Measurements from ENCODE around the gene TM4SF5. TPM values are rescaled to one million over a fixed set of nuclear protein-coding genes. Genes with fewer than 3 reads are reported as not detected.
"Not testable (repeated sequence)": the region's sequence is repeated elsewhere in the genome, so short reads cannot be mapped to it uniquely, and the experiment has no call there.

The TM4SF5 gene
- total and polyA plus RNA-seq, 8 donors, result 0.31 to 1.2 (median 0.61) TPM; not detected in 2

DNA sequence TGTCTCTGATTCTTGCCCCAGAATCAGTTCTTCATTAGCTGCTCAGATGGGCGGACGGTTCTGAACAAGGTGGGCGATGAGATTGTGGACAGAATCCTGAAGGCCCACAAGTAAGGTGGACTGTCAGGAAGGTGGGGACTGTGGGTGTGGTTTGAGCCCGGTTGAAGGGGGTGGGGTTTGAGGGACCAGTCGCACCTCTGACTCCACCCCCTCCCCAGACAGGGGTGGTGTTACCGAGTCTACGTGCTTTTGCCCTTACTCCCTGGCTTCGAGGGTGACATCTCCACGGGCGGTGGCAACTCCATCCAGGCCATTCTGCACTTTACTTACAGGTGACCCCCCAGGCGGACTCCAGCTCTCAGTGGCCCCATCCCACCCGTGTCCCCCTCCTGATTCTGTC lies 46.6 kb downstream of the TM4SF5 start:
- intact Hi-C loops (cut with DNase I), result no loop called here
- no peak for TF ChIP-seq CTCF (IDR thresholded peaks at IDR 0.05)
- H3K9me3 ChIP-seq, result no peaks in the 10 kb centered on the region
- no peak for ATAC-seq
- 75 to 78% methylated on average over 12 of the region's 12 CpGs for WGBS, 2 donors
- no peaks in the 10 kb centered on the region for H3K36me3 ChIP-seq
- FAIRE-seq, result no peak
- no peak overlapping the region for H3K4me3 ChIP-seq
- no peaks in the 10 kb centered on the region for H3K27me3 ChIP-seq
- no peak overlapping the region for H3K27ac ChIP-seq
- DNase-seq, result no peak
- H3K4me1 ChIP-seq, result no peaks in the 10 kb centered on the region

DNA sequence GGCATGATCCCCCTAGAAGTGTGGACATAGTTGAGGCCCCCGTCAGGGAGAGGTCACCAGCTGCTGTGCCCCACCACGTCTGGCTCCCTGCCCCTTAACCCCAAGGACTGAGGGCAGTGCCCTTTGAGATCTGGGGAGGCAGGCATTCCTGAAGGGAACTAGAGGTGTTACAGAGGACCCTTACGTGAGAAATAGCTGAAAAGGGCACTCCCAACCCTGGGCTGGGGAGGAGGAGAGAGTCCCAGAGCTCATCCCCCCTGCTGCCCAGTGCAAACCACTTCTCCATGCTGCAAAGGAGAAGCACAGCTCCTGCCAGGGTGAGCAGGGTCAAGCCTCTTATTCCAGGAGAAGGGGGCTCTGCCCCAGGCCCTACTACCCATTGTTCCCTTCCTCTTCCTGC lies 51.1 kb downstream of the TM4SF5 start:
- no peaks in the 10 kb centered on the region for H3K9me3 ChIP-seq
- intact Hi-C loops (cut with DNase I), result no loop called here
- no peaks in the 10 kb centered on the region for H3K36me3 ChIP-seq
- no peaks in the 10 kb centered on the region for H3K27me3 ChIP-seq
- H3K4me3 ChIP-seq, result no peak overlapping the region
- DNase-seq (no peak), ATAC-seq (no peak), FAIRE-seq (no peak)
- TF ChIP-seq CTCF (IDR thresholded peaks at IDR 0.05), result no peak
- H3K27ac ChIP-seq, result no peak overlapping the region
- WGBS, 2 donors, result 79 to 89% methylated on average over 3 of the region's 3 CpGs
- H3K4me1 ChIP-seq, result no peaks in the 10 kb centered on the region

DNA sequence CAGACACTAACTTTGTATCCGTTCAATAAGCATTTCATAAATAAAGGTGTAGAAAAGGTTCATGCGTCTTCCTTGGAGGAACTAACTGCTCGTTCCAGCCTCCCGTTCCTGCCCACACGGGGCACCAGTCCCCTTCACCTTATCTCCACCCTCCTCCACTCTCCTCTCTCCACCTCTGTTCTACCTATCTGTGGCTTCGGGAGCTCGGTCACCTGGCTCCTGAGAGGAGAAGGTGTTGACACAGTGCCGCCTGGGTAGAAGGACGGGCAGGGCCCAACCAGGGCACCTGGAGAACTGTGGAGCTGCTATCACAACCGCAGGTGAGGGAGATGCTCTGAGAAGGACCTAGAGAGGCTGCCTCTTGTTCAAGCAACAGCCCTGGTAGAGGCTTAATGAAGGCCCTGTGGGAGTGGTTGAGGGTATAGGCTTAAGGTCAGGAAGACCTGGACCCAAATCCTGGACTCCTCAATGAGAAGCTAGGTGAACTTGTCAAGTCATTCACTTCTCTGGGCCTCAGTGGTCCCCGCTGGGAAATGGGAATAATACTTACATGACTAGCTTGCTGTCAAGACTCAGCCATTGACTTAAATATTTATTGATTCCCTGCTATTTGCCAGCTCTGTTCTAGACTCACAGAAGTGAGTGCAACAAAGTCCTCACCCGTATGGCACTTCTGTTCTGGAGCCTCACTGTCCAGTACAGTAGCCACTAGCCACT lies 51.8 kb downstream of the TM4SF5 start:
- WGBS, 2 donors, result 52 to 55% methylated on average over 12 of the region's 12 CpGs
- ATAC-seq (peak in 1 of 4 donors; percentile 12), DNase-seq (peak in 1 of 6 donors; percentile 29), FAIRE-seq (no peak)
- Histone ChIP-seq H3K4me1 (no peaks in the 10 kb centered on the region), H3K27ac (no peak overlapping the region), H3K27me3 (no peaks in the 10 kb centered on the region), H3K9me3 (no peaks in the 10 kb centered on the region), H3K36me3 (no peaks in the 10 kb centered on the region), H3K4me3 (no peak overlapping the region)
- intact Hi-C loops (cut with DNase I), result no loop called here
- TF ChIP-seq CTCF (IDR thresholded peaks at IDR 0.05), result no peak

GRCh38 chr17:4827399-4827798 lies 55.7 kb downstream of the TM4SF5 start:
- no peak for DNase-seq
- no peak overlapping the region for H3K4me3 ChIP-seq

GRCh38 chr17:4832829-4833177 lies 61.1 kb downstream of the TM4SF5 start:
- FAIRE-seq; H3K27me3 ChIP-seq; H3K36me3 ChIP-seq; DNase-seq; H3K9me3 ChIP-seq; intact Hi-C loops (cut with DNase I): not testable (repeated sequence)
- 0% methylated on average over 10 of the region's 17 CpGs; no CpG with 5 or more reads in 1 of the 2 donors for WGBS, 2 donors
- H3K4me1 ChIP-seq, result peaks cover 6 to 22% (median 22%) of the 10 kb centered on the region in 3 donors
- ATAC-seq, result peak in 2 of 4 donors; percentile 3 to 18
- peak overlapping the region; percentile 77 to 94 (median 90) for H3K27ac ChIP-seq
- H3K4me3 ChIP-seq, result peak overlapping the region; percentile 72 to 98 (median 84)

More at GRCh38 chr17:4827399-4827798, 55.7 kb downstream of the TM4SF5 start:
- FAIRE-seq (no peak), ATAC-seq (no peak)
- intact Hi-C loops (cut with DNase I), result no loop called here
- H3K27me3 ChIP-seq, result no peaks in the 10 kb centered on the region
- TF ChIP-seq CTCF (IDR thresholded peaks at IDR 0.05), result no peak
- no peaks in the 10 kb centered on the region for H3K9me3 ChIP-seq
- whole genome bisulfite sequencing, 2 donors, result 80 to 82% methylated on average over 8 of the region's 8 CpGs
- no peaks in the 10 kb centered on the region for H3K4me1 ChIP-seq
- H3K27ac ChIP-seq, result no peak overlapping the region
- no peaks in the 10 kb centered on the region for H3K36me3 ChIP-seq

Other genes starting within 250 kb of the TM4SF5 start
- 10 to 100 TPM; 21.8 to 41.8 (median 30.6) TPM for gene MYBBP1A, start 216.5 kb upstream of the TM4SF5 start, total RNA-seq
- gene MYBBP1A, start 216.5 kb upstream of the TM4SF5 start, polyA plus RNA-seq, result 10 to 100 TPM; 73.1 to 93.1 TPM
- 10 to 100 TPM; 20.7 to 34.4 (median 32.9) TPM for gene GGT6, start 211.3 kb upstream of the TM4SF5 start, total RNA-seq
- gene GGT6, start 211.3 kb upstream of the TM4SF5 start, polyA plus RNA-seq, result 10 to 100 TPM; 27.0 to 36.1 TPM
- under 1 TPM in 4 of 6 donors, not detected in 2; 0.09 to 0.59 (median 0.18) TPM for gene SMTNL2, start 187.4 kb upstream of the TM4SF5 start, total RNA-seq
- gene SMTNL2, start 187.4 kb upstream of the TM4SF5 start, polyA plus RNA-seq, result under 1 TPM; 0.27 to 0.42 TPM
- gene ALOX15, start 130.2 kb upstream of the TM4SF5 start, total RNA-seq, result not detected
- gene ALOX15, start 130.2 kb upstream of the TM4SF5 start, polyA plus RNA-seq, result 1 to 10 TPM in 1 of 2 donors, not detected in 1; 1.1 TPM
- 10 to 100 TPM; 15.9 to 31.2 (median 21.5) TPM for gene PELP1, start 67.7 kb upstream of the TM4SF5 start, total RNA-seq
- gene PELP1, start 67.7 kb upstream of the TM4SF5 start, polyA plus RNA-seq, result 10 to 100 TPM; 34.6 to 38.0 TPM
- gene ARRB2, start 61.3 kb upstream of the TM4SF5 start, total RNA-seq, result 10 to 100 TPM; 11.2 to 49.6 (median 15.1) TPM
- 10 to 100 TPM; 21.3 to 22.2 TPM for gene ARRB2, start 61.3 kb upstream of the TM4SF5 start, polyA plus RNA-seq
- gene MED11, start 40.5 kb upstream of the TM4SF5 start, total RNA-seq, result 10 to 100 TPM in 4 of 6 donors, 1 to 10 TPM in 2; 8.6 to 11.6 (median 10.7) TPM
- gene MED11, start 40.5 kb upstream of the TM4SF5 start, polyA plus RNA-seq, result 10 to 100 TPM; 26.0 to 31.1 TPM
- 1 to 10 TPM in 2 of 6 donors, under 1 TPM in 4; 0.39 to 3.2 (median 0.69) TPM for gene ZMYND15, start 32.1 kb upstream of the TM4SF5 start, total RNA-seq
- gene ZMYND15, start 32.1 kb upstream of the TM4SF5 start, polyA plus RNA-seq, result 1 to 10 TPM; 1.6 to 3.0 TPM
- 10 to 100 TPM in 3 of 6 donors, 1 to 10 TPM in 3; 7.6 to 55.6 (median 10.0) TPM for gene CXCL16, start 32.0 kb upstream of the TM4SF5 start, total RNA-seq
- 10 to 100 TPM in 1 of 2 donors, 1 to 10 TPM in 1; 7.9 to 12.9 TPM for gene CXCL16, start 32.0 kb upstream of the TM4SF5 start, polyA plus RNA-seq
- 1 to 10 TPM in 3 of 6 donors, under 1 TPM in 2, not detected in 1; 0.28 to 2.2 (median 1.2) TPM for gene VMO1, start 14.5 kb downstream of the TM4SF5 start, total RNA-seq
- gene VMO1, start 14.5 kb downstream of the TM4SF5 start, polyA plus RNA-seq, result 1 to 10 TPM in 1 of 2 donors, under 1 TPM in 1; 0.87 to 1.6 TPM
- gene GLTPD2, start 17.1 kb downstream of the TM4SF5 start, total RNA-seq, result under 1 TPM in 1 of 6 donors, not detected in 5; 0.39 TPM
- gene GLTPD2, start 17.1 kb downstream of the TM4SF5 start, polyA plus RNA-seq, result under 1 TPM in 1 of 2 donors, not detected in 1; 0.23 TPM
- gene PSMB6, start 24.3 kb downstream of the TM4SF5 start, total RNA-seq, result 10 to 100 TPM; 31.3 to 55.4 (median 46.1) TPM
- 100 to 1,000 TPM in 1 of 2 donors, 10 to 100 TPM in 1; 53.1 to 103 TPM for gene PSMB6, start 24.3 kb downstream of the TM4SF5 start, polyA plus RNA-seq
- 10 to 100 TPM; 11.7 to 26.1 (median 17.9) TPM for gene PLD2, start 35.3 kb downstream of the TM4SF5 start, total RNA-seq
- gene PLD2, start 35.3 kb downstream of the TM4SF5 start, polyA plus RNA-seq, result 10 to 100 TPM; 24.5 to 25.8 TPM
- gene MINK1, start 61.5 kb downstream of the TM4SF5 start, total RNA-seq, result 10 to 100 TPM; 39.6 to 70.3 (median 44.0) TPM
- 10 to 100 TPM; 62.3 to 79.3 TPM for gene MINK1, start 61.5 kb downstream of the TM4SF5 start, polyA plus RNA-seq
- gene C17orf107, start 127.7 kb downstream of the TM4SF5 start, total RNA-seq, result 1 to 10 TPM; 2.8 to 6.9 (median 3.1) TPM
- gene C17orf107, start 127.7 kb downstream of the TM4SF5 start, polyA plus RNA-seq, result 1 to 10 TPM; 1.9 to 2.7 TPM
- gene CHRNE, start 131.2 kb downstream of the TM4SF5 start, total RNA-seq, result 1 to 10 TPM in 5 of 6 donors, under 1 TPM in 1; 0.76 to 2.0 (median 1.5) TPM
- 1 to 10 TPM in 1 of 2 donors, under 1 TPM in 1; 0.77 to 1.1 TPM for gene CHRNE, start 131.2 kb downstream of the TM4SF5 start, polyA plus RNA-seq
- under 1 TPM in 3 of 6 donors, not detected in 3; 0.06 to 0.37 (median 0.15) TPM for gene GP1BA, start 160.4 kb downstream of the TM4SF5 start, total RNA-seq
- gene GP1BA, start 160.4 kb downstream of the TM4SF5 start, polyA plus RNA-seq, result under 1 TPM in 1 of 2 donors, not detected in 1; 0.11 TPM
- gene SLC25A11, start 168.2 kb downstream of the TM4SF5 start, total RNA-seq, result 10 to 100 TPM; 10.9 to 23.3 (median 21.4) TPM
- gene SLC25A11, start 168.2 kb downstream of the TM4SF5 start, polyA plus RNA-seq, result 10 to 100 TPM; 20.6 to 25.5 TPM
- 10 to 100 TPM; 40.8 to 64.5 (median 46.7) TPM for gene RNF167, start 168.4 kb downstream of the TM4SF5 start, total RNA-seq
- gene RNF167, start 168.4 kb downstream of the TM4SF5 start, polyA plus RNA-seq, result 100 to 1,000 TPM; 102 to 118 TPM
- gene PFN1, start 176.6 kb downstream of the TM4SF5 start, total RNA-seq, result 100 to 1,000 TPM in 4 of 6 donors, 10 to 100 TPM in 2; 63.6 to 195 (median 125) TPM
- 100 to 1,000 TPM; 148 to 162 TPM for gene PFN1, start 176.6 kb downstream of the TM4SF5 start, polyA plus RNA-seq
- 1 to 10 TPM; 1.5 to 6.3 (median 2.5) TPM for gene ENO3, start 179.2 kb downstream of the TM4SF5 start, total RNA-seq
- 10 to 100 TPM; 17.0 to 20.3 TPM for gene ENO3, start 179.2 kb downstream of the TM4SF5 start, polyA plus RNA-seq
- 10 to 100 TPM; 15.8 to 31.7 (median 23.8) TPM for gene SPAG7, start 195.9 kb downstream of the TM4SF5 start, total RNA-seq
- 10 to 100 TPM; 40.3 to 58.4 TPM for gene SPAG7, start 195.9 kb downstream of the TM4SF5 start, polyA plus RNA-seq
- 10 to 100 TPM; 13.6 to 28.0 (median 19.8) TPM for gene CAMTA2, start 215.8 kb downstream of the TM4SF5 start, total RNA-seq
- 10 to 100 TPM; 68.1 to 86.3 TPM for gene CAMTA2, start 215.8 kb downstream of the TM4SF5 start, polyA plus RNA-seq
- gene INCA1, start 225.6 kb downstream of the TM4SF5 start, total RNA-seq, result under 1 TPM; 0.28 to 0.81 (median 0.34) TPM
- gene INCA1, start 225.6 kb downstream of the TM4SF5 start, polyA plus RNA-seq, result 1 to 10 TPM; 1.8 to 2.4 TPM
- 100 to 1,000 TPM in 1 of 6 donors, 10 to 100 TPM in 5; 72.8 to 103 (median 78.7) TPM for gene KIF1C, start 226.1 kb downstream of the TM4SF5 start, total RNA-seq
- 10 to 100 TPM; 22.3 to 41.6 TPM for gene KIF1C, start 226.1 kb downstream of the TM4SF5 start, polyA plus RNA-seq